Stimulated activated CD8-positive, alpha-beta memory T cell treated with anti-CD3 and anti-CD28 coated beads, Interleukin-4, amount 100 ng/mL, for 48 hours (primary cell): ENCODE results near the gene DPP6.
"Not testable (repeated sequence)": the region's sequence is repeated elsewhere in the genome, so short reads cannot be mapped to it uniquely, and the experiment has no call there.

Source experiments
- DNase-seq: peaks from one replicate; pipeline ENCODE4 v3.0.0-alpha.2; 2020

Gene DPP6

GRCh38 chr7:154151306-154151705 is 99.1 kb downstream of the DPP6 start:
- not testable (repeated sequence) for DNase-seq

DNA sequence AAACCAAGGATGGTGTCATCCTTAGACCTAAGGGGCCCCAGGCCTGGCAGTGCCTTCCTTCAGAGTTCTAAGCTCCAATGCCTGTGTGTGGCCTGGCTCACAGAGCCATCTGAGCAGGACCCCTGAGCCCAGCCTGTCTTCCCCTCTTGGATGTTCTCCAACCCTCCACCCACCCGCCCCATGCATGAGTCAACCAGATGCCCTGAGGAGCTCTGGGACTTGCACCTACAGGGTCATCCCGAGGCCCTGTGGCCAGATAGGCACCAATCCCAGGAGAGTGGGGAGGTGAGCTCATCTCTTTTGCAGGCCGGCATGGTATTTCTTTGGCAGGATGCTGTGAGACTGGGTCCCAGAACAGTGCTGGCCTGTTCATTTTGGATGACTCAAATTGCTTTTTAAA is 103.7 kb downstream of the DPP6 start:
- not testable (repeated sequence) for DNase-seq

DNA sequence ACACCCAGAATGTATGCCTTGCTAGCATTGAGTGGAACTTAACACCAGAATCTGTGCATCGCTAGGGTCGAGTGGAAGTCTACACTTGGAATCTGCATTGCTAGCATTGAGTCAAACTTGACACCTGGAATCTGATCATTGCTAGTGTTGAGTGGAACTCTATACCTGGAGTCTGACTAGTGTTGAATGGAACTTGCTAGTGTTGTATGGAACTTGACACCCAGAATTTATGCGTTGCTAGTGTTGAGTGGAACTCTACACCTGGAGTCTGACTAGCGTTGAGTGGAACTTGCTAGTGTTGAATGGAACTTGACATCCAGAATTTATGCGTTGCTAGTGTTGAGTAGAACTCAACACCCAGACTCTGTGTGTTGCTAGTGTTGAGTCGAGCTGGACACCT is 110.7 kb downstream of the DPP6 start:
- DNase-seq = not testable (repeated sequence)

DNA sequence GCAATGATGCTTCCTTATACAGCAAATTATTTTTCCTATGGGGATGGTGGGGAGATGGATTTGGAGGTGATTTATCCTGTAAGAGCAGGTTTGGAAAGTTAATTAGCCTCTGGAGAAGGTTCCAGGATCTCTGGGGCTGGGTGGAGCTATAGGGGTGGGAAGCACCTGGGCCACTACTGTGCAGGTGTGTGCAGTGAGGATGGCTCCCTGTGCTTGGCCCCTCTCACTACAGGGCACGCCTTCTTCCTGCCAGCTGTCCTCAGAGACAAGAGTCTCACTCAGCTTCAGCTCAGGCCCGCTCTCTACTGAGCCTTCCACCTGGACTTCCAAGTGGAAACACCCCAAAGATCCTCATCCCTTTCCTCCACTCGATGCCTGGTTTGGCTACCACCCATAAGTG is 111.4 kb downstream of the DPP6 start:
- DNase-seq = not testable (repeated sequence)

- DNase-seq = no peak
These were observed 114.9 kb downstream of the DPP6 start for GRCh38 chr7:154167051-154167450.

GRCh38 chr7:154167807-154168206 is 115.6 kb downstream of the DPP6 start:
- DNase-seq = no peak

DNA sequence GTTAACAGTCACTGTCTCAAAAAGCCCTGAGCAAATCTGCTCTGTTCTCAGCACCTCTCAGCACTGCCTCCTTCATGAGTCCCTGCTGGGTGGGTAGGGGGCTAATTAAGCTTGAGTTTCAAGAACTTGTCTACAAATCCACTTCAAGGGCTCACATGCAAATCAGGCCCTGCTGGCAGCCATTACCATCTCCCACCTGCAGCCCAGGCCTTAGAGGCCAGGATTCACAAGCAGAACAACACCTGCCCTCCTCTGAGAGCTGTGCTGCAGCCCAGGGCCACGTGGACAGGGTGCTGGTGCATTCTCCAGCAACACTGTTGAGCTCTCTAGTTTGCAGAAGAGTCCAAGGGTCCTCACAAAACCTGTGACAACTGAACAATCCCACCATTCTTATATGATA is 119.2 kb downstream of the DPP6 start:
- no peak for DNase-seq

DNA sequence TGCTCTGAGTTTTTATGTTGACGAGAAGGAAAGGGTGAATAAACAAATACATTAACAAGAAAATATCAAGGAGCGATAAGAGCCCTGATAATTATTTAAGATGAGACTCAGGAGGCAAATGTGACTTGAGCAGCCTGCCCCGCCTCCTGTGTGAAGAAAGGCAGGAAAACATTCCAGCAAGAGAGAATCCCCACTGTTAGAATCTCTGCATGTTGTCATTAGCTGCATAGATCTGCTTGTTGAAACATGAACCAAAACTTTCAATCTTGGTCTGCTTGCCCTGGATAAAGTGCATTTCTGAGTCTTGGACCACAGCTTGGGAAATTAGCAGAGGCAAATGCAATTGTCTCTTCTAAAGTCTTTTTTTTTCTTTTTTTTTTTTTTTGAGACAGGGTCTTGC is 120.0 kb downstream of the DPP6 start:
- DNase-seq = no peak

GRCh38 chr7:154177584-154177983 is 125.4 kb downstream of the DPP6 start:
- DNase-seq = no peak

- no peak for DNase-seq
These were observed 126.7 kb downstream of the DPP6 start for GRCh38 chr7:154178895-154179294.

- no peak for DNase-seq
These were observed 131.3 kb downstream of the DPP6 start for GRCh38 chr7:154183482-154183881.

- no peak for DNase-seq
These were observed 131.7 kb downstream of the DPP6 start for GRCh38 chr7:154183946-154184345.

GRCh38 chr7:154186811-154187210 is 134.6 kb downstream of the DPP6 start:
- no peak for DNase-seq

DNA sequence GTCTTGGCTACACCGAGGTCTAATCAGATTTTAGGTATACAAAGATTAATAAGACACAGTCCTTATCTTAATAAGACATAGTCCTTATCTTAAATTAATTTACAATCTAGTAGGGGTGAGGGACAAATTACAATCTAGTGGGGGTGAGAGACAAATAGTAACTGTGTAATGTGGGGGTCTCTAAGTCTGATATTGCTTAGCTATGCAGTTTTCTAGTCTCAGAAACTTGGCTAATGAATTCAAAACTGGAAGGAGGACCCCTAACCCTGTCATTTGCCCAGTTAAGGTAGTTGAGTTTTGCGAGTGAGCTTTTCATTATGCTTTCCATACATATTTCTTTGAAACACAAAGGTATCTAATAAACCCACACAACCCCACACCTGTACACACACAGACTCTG is 136.1 kb downstream of the DPP6 start:
- no peak for DNase-seq

DNA sequence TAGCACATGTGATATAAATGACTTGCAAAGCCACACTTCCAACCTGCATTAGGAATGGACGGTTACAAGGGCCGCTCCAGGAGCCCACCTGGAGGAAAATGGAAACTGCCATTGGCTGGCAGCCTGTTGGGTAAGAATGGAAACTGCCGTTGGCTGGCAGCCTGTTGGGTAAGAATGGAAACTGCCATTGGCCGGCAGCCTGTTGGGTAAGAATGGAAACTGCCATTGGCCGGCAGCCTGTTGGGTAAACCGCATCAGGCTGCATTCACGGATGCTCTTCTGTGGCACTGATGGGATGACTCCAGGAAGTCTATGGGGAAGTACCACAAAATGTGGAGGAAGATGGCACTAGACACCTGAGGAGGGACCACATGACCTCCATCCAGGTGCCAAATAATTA is 143.1 kb downstream of the DPP6 start:
- DNase-seq = no peak

GRCh38 chr7:154198481-154198880 is 146.3 kb downstream of the DPP6 start:
- DNase-seq = no peak

GRCh38 chr7:154200241-154200640 is 148.0 kb downstream of the DPP6 start:
- DNase-seq = no peak

GRCh38 chr7:154202002-154202401 is 149.8 kb downstream of the DPP6 start:
- no peak for DNase-seq

- no peak for DNase-seq
These were observed 151.8 kb downstream of the DPP6 start for GRCh38 chr7:154204046-154204445.

GRCh38 chr7:154212861-154213260 is 160.7 kb downstream of the DPP6 start:
- no peak for DNase-seq

- no peak for DNase-seq
These were observed 165.6 kb downstream of the DPP6 start for GRCh38 chr7:154217688-154218340.

DNA sequence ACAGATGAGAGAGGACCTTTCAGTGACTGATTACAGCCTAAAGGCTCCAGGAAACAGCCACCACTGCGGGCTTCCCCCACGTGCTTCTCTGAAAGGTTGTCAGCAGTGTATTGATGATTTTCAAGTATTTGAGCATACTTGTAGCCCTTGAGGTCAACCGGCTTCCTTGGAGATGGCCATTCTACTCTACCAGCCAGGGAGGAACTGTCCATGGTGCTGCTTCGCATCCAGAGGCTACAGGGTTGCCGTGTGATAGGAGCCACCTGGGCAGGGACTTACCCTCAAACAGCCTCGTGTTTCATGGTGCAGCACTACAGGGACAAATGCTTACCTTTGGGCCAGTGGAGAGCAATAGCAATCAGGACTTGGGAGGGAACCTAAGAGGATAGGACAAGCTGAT is 179.5 kb downstream of the DPP6 start:
- DNase-seq = no peak

- no peak for DNase-seq
These were observed 180.5 kb downstream of the DPP6 start for GRCh38 chr7:154232700-154233099.

DNA sequence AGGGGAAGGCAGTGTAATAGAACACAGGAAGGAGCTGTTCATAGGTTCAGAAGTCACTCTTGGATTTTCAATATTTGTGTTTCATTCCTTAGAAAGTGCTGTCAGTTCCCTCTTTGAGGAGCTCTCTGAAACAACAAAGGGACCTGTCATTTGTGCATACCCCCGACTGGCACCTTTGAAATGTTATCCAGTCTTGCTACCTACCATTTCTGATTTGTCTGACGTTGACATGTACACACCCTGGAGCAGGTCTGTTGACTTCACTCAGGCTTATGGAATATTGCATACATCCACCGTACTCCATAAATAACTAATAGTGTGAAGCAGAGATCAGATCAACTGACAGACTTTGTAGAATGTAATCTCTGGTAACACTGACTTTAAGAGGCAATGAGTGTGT is 189.8 kb downstream of the DPP6 start:
- DNase-seq = no peak

- no peak for DNase-seq
These were observed 190.5 kb downstream of the DPP6 start for GRCh38 chr7:154242709-154243108.

GRCh38 chr7:154252046-154252445 is 199.8 kb downstream of the DPP6 start:
- no peak for DNase-seq
